Measurements from ENCODE around the gene AHDC1.

The AHDC1 gene

GRCh38 chr1:27576806-27577227 lies 27.1 kb downstream of the AHDC1 start:
- no peak for DNase-seq (ENCODE audit: low spot score)

- no peak for DNase-seq (ENCODE audit: low spot score)
These were observed 28.1 kb downstream of the AHDC1 start for GRCh38 chr1:27575840-27576331.

- DNase-seq (ENCODE audit: low spot score), result no peak
These were observed 28.8 kb downstream of the AHDC1 start for GRCh38 chr1:27574871-27575831.

GRCh38 chr1:27574001-27574781 lies 29.8 kb downstream of the AHDC1 start:
- DNase-seq (ENCODE audit: low spot score), result no peak

GRCh38 chr1:27572679-27573426 lies 31.1 kb downstream of the AHDC1 start:
- no peak for DNase-seq (ENCODE audit: low spot score)

- no peak for DNase-seq (ENCODE audit: low spot score)
These were observed 31.8 kb downstream of the AHDC1 start for GRCh38 chr1:27572019-27572678.

- no peak for DNase-seq (ENCODE audit: low spot score)
These were observed 32.4 kb downstream of the AHDC1 start for GRCh38 chr1:27571439-27572018.

- no peak for DNase-seq (ENCODE audit: low spot score)
These were observed 33.2 kb downstream of the AHDC1 start for GRCh38 chr1:27570784-27571183.

- DNase-seq (ENCODE audit: low spot score), result no peak
These were observed 33.6 kb downstream of the AHDC1 start for GRCh38 chr1:27570356-27570755.

GRCh38 chr1:27569506-27570291 lies 34.2 kb downstream of the AHDC1 start:
- DNase-seq (ENCODE audit: low spot score), result no peak

GRCh38 chr1:27569088-27569460 lies 34.9 kb downstream of the AHDC1 start:
- no peak for DNase-seq (ENCODE audit: low spot score)

GRCh38 chr1:27568300-27569087 lies 35.5 kb downstream of the AHDC1 start:
- DNase-seq (ENCODE audit: low spot score), result peak; percentile 93

- no peak for DNase-seq (ENCODE audit: low spot score)
These were observed 36.0 kb downstream of the AHDC1 start for GRCh38 chr1:27567971-27568299.

GRCh38 chr1:27567146-27567526 lies 36.8 kb downstream of the AHDC1 start:
- no peak for DNase-seq (ENCODE audit: low spot score)

- DNase-seq (ENCODE audit: low spot score), result no peak
These were observed 37.3 kb downstream of the AHDC1 start for GRCh38 chr1:27566462-27567145.

- no peak for DNase-seq (ENCODE audit: low spot score)
These were observed 39.0 kb downstream of the AHDC1 start for GRCh38 chr1:27564710-27565649.

GRCh38 chr1:27563591-27564471 lies 40.1 kb downstream of the AHDC1 start:
- no peak for DNase-seq (ENCODE audit: low spot score)
